Activated effector memory CD4-positive, alpha-beta T cell treated with anti-CD3 and anti-CD28 coated beads, Interleukin-2, amount 50 U/mL, for 16 hours (primary cell): ENCODE data around the gene TLCD2.
A peak's percentile ranks its signal among the peaks of the same experiment; 100 is the strongest.
"Not testable (repeated sequence)": the region's sequence is repeated elsewhere in the genome, so short reads cannot be mapped to it uniquely, and the experiment has no call there.

ENCODE experiments used
- DNase-seq: peaks from one replicate; pipeline ENCODE4 v3.0.0-alpha.2; 2020

Gene TLCD2

DNA sequence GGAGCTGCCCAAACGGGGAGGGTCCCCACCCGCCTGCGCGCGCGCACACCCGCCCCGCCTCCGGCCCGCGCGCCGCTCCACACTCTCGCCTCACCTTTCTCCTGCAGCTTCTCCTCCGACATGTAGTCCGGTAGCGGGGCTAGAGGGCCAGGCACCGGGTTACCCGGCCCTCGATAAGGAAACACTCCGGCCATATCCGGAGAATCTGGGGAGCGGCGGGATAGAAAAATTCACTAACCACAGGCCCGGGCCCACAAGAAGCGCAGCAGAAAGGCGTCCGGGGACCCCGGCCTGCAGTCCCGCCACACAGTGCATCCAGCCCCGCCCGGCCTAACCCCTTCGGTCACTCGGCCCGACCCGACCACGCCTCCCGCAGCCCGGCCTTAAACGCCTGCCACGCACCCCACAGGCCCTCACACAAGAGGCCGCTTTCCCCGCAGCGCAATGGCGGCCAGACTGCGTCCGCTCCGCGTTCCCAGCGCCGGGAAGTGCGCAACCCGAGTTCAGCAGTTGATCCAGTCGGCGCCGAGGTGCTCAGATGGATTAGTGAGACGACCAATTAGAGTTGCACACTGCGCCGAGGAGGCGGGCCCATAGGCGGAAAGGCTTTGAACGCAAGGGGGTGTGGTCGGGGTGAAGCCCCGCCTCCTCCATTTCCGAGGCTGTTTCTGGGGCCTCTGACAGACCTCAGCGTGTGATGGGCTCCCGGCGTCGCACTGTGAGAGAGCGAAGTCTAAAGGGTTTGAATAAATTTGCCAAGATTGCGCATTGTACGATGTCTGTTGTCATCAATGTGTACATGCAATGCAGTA, 25.6 kb downstream of the TLCD2 start, which contains the start of gene PRPF8:
Gene PRPF8 (minus strand): TSS at position 490 of the 812 bp plus-strand sequence. CDS start 296 bp downstream, at position 194.
- DNase-seq: peak; percentile 99

DNA sequence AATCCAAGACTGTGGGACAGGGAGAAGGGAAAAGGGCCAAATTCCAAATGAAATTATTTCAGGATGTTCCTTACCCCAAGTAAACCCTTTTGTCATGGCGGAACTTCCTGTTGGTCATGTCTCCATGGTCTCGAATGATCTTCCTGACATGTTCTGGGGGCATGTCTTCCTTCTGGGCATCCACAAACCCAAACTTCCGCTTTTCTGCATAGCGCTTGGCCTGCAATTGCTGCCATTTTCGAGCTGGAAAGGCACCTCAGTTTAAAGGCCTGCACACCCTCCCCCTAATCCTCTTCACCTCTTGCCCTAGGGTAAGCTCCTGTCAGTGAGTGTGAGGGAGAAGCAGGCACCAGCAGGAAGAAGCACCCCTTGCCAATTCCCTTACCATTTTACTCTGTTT, 26.7 kb downstream of the TLCD2 start:
- DNase-seq: no peak

DNA sequence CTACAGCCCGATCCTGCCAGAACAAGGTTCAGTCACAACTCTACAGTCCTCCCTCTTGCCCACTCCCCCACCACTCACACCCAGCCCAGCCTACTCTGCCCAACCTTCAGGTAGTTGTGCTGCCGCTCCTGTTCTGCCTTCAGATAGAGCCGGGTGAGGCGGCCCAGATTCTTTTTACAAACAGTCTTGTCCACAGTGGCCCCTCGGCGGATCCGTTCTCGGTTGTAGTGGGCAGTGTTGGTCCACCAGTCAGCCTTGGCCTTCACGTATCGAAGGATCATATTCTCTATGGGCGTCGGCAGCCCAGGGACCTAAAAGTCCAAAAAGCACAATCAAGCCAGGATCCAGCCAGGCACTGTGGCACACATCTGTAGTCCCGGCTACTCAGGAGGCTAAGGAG, 33.8 kb downstream of the TLCD2 start:
- DNase-seq: no peak

DNA sequence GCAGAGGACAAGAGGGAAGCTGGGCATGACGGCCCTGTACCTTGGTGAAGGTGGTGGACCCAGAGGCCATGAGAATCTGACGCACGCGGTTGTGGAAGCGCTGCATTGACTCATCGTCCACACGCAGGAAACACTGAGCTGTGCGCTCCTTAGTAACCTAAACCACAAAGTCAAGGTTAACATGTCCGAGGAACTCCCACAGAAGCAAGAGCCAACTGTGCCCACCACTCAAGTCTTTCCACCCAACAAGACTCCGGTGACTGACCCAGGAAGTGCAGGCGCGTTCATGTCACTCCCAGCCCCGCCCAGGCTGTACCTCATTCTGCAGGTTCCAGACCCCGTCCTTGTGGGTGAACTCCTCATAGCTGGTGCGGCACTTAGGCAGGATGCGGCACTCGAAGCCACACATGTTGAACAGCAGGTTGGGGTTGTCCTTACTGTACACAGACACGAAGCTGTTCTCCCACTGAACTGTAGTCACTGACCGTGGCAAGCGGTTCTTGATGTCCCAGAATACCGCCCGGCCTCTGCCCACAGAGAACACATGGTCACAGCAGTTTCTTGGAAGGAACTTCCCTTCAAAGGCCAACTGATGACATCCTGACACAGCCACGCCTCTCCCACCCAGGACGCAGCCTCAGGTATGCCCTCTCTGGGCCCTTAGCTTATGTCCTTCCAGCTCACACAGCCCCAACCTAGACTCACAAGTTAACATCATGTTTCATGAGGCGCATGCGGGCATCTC, 37.0 kb downstream of the TLCD2 start:
- DNase-seq: peak; percentile 71

DNA sequence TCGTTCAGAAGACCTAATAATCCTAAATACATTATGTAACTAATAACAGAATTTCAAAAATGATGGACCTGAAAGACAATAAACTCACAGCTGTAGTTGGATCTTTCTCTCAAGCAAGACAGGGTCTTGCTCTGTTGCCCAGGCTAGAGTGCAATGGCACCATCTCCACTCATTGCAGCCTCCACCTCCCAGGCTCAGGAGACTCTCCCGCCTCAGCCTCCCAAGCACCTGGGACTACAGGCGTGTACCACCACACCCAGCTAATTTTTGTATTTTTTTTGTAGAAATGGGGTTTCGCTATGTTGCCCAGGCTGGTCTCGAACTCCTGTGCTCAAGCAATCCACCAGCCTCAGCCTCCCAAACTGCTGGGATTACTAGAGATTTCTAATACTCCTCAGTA, 46.2 kb downstream of the TLCD2 start:
- not testable (repeated sequence) for DNase-seq

DNA sequence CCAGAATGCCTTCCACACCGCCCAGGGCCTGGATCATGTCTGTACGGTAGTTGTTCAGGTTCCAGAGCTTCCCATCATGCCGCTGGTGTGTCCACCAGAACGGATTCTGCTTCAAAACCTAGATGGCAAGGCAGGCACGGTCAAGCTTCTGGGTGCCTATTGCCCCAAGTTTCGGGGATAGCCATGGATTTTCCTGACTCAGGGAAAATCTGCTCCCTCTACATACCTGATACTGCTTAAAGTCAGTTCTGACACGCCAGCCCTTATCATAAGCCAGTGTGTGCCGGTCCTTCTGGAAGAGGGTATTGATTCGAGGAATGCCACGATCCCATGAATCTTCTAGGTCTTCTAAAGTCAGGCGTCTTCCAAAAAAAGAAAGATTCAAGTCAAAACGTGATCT, 49.1 kb downstream of the TLCD2 start:
- no peak for DNase-seq

DNA sequence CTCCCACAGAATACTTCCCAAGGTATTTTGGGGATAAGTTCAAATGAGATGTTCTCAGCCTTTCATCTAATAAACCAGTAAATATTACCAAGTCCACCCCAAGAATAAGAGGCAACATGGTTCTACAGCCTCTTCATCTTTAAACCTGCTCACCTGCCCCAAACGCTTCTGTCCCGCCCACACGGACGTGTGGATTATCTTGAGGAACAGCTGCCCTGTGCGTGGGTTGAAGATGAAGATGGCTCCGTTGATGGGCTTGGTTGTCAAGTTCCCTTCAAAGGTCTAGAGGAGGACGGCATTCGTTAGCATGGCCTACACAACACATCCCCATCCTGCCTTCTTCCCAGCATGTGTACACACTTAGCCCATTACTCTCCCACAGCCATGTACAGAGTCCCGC, 52.1 kb downstream of the TLCD2 start:
- DNase-seq: no peak

DNA sequence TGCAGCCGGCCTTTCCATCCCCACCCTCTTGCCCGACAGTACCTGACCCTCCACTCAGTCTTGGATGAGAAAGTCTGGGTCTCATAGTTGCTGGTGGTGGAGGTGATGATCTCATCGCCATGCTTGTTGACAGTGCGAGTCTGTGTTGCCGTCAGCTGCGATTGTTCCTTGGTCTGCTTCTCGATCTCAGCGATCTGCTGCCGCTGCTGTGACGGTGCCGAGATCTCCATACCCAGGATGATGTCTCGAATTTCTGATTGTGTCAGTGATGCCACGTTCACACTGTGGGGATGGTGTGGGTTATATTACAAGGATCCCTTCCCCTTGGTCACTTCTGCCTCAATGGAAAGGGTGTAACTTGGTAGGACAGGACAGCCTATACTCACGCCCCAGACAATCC, 56.4 kb downstream of the TLCD2 start:
- DNase-seq: no peak

DNA sequence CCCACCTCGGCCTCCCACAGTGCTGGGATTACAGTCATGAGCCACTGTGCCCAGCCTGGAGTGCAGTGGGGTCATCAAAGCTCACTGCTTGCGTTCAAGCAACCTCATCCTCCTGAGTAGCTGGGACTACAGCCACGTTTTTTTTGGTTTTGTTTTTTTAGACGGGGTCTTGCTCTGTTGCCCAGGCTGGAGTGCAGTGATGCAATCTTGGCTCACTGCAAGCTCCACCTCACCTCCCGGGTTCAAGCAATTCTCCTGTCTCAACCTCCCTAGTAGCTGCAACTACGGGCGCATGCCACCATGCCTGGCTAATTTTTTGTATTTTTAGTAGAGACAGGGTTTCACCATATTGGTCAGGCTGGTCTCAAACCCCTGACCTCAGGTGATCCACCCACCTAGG, 57.4 kb downstream of the TLCD2 start:
- not testable (repeated sequence) for DNase-seq
